Endothelial cell of umbilical vein (primary cell): ENCODE data around the gene EFNA5. TPM values are rescaled to one million over a fixed set of nuclear protein-coding genes. Genes with fewer than 3 reads are reported as not detected.
"Not testable (repeated sequence)": the region's sequence is repeated elsewhere in the genome, so short reads cannot be mapped to it uniquely, and the experiment has no call there.

ENCODE experiments used
- BruUV-seq: library from RNA; stranded (reverse); fragments of 400-500 nt; replicated peaks from 2 replicates; lab custom pipeline; 2021; lab: Mats Ljungman, UMichigan
- CTCF ChIA-PET: fragments of 300-600, 350-600 bp; sonication (Branson Sonifier 250); formaldehyde crosslinking; loops from one replicate; lab custom pipeline; 2021; ENCODE audit warnings: antibody characterized with exemption, inconsistent platforms; lab: Charles Lee
- POLR2A ChIA-PET: fragments of 300-600, 350-600 bp; sonication (Branson Sonifier 250); formaldehyde crosslinking; loops from one replicate; lab custom pipeline; 2021; ENCODE audit warnings: antibody characterized with exemption, inconsistent platforms; lab: Charles Lee
- DNase-seq: peaks from one replicate; pipeline ENCODE4 v3.0.0-alpha.2; 2011; ENCODE audit warnings: low read depth, low spot score
- FAIRE-seq: peaks from 2 replicates; lab custom pipeline; 2011; peaks lifted over from hg19 to GRCh38; lab: Jason Lieb, UNC
- H2AFZ ChIP-seq: 2 replicates; pipeline ENCODE4 v1.6.0; 2012; ENCODE audit warnings: low read depth, low read length, control low read depth, inconsistent platforms
- H3K27ac ChIP-seq: 2 replicates; pipeline ENCODE4 v1.5.1; 2011; ENCODE audit warnings: low read depth, mild to moderate bottlenecking, control low read depth, low read length, moderate library complexity; ENCODE audit not compliant: insufficient read depth
- H3K27me3 ChIP-seq, 2 experiments: 2 replicates each; pipeline versions ENCODE4 v1.6.0 to v1.6.1; 2011; ENCODE audit warnings: low read length in 2 of 2, mixed read lengths in 1 of 2; ENCODE audit not compliant: control insufficient read depth in 2 of 2, insufficient read depth in 2 of 2
- H3K36me3 ChIP-seq, 2 experiments: 2 replicates in 1 of 2; 3 replicates in 1 of 2; pipeline ENCODE4 v1.5.1; 2011; ENCODE audit warnings: low read length in 2 of 2, mild to moderate bottlenecking in 1 of 2, moderate library complexity in 1 of 2; ENCODE audit not compliant: control insufficient read depth in 2 of 2, insufficient read depth in 2 of 2; ENCODE audit errors: extremely low read depth in 1 of 2
- H3K4me1 ChIP-seq: 3 replicates; pipeline ENCODE4 v1.5.1; 2011; ENCODE audit warnings: mild to moderate bottlenecking, low read length; ENCODE audit not compliant: control insufficient read depth, insufficient read depth; ENCODE audit errors: extremely low read depth
- H3K4me2 ChIP-seq: 2 replicates; pipeline ENCODE4 v1.6.1; 2011; ENCODE audit warnings: low read length, control low read depth, mixed read lengths; ENCODE audit not compliant: insufficient read depth
- H3K4me3 ChIP-seq, 3 experiments: fragments of 200-600 bp in 1 of 3; sonication (generic), shearing (Covaris generic) in 1 of 3; replicated peaks in 1 of 3; 2 replicates each; pipeline ENCODE4 v1.5.1; 2011 to 2016; ENCODE audit warnings: control low read depth in 3 of 3, low read length in 3 of 3, mild to moderate bottlenecking in 2 of 3, inconsistent platforms in 1 of 3, low read depth in 1 of 3, moderate library complexity in 1 of 3; ENCODE audit not compliant: insufficient read depth in 1 of 3
- H3K79me2 ChIP-seq: 2 replicates; pipeline ENCODE4 v1.6.0; 2012; ENCODE audit warnings: low read length, inconsistent platforms; ENCODE audit not compliant: control insufficient read depth, insufficient read depth
- H3K9ac ChIP-seq: replicated peaks from 2 replicates; pipeline ENCODE3; 2011; ENCODE audit warnings: low read length, control low read depth; ENCODE audit not compliant: insufficient read depth; ENCODE audit errors: extremely low read depth
- H3K9me1 ChIP-seq: replicated peaks from 3 replicates; pipeline ENCODE4 v1.6.0; 2011; ENCODE audit warnings: mild to moderate bottlenecking, low read length; ENCODE audit not compliant: control insufficient read depth, insufficient read depth; ENCODE audit errors: extremely low read depth
- H3K9me3 ChIP-seq: replicated peaks from 2 replicates; pipeline ENCODE4 v1.5.1; 2012; ENCODE audit warnings: low read length, inconsistent platforms; ENCODE audit not compliant: control insufficient read depth, insufficient read depth
- H4K20me1 ChIP-seq: replicated peaks from 2 replicates; pipeline ENCODE3; 2011; ENCODE audit warnings: mild to moderate bottlenecking, low read length; ENCODE audit not compliant: control insufficient read depth, insufficient read depth; ENCODE audit errors: extremely low read depth
- CTCF ChIP-seq, 2 donors: IDR thresholded peaks; 1 replicate in 1 of 2; 2 replicates in 1 of 2; pipeline ENCODE4 v1.5.1; 2011; ENCODE audit warnings: low read length in 2 of 2, mild to moderate bottlenecking in 2 of 2, moderate library complexity in 2 of 2, control low read depth in 1 of 2, inconsistent platforms in 1 of 2, low read depth in 1 of 2; ENCODE audit not compliant: insufficient read depth in 1 of 2; ENCODE audit errors: extremely low read depth in 1 of 2
- EZH2 ChIP-seq: IDR thresholded peaks from 2 replicates; pipeline ENCODE4 v1.6.1; 2012; ENCODE audit warnings: borderline replicate concordance, low read depth, mild to moderate bottlenecking, moderate library complexity, low read length, inconsistent platforms; ENCODE audit not compliant: severe bottlenecking
- FOS ChIP-seq: IDR thresholded peaks from 2 replicates; pipeline ENCODE4 v1.6.1; 2011; ENCODE audit warnings: mild to moderate bottlenecking, low read length, moderate library complexity, borderline replicate concordance; ENCODE audit not compliant: insufficient read depth
- GATA2 ChIP-seq: IDR thresholded peaks from 2 replicates; pipeline ENCODE4 v1.7.0; 2011; ENCODE audit warnings: low read depth, mild to moderate bottlenecking, moderate library complexity, mixed read lengths, low read length; ENCODE audit not compliant: insufficient read length, insufficient read depth
- JUN ChIP-seq: IDR thresholded peaks from 2 replicates; pipeline ENCODE4 v1.6.1; 2011; ENCODE audit warnings: borderline replicate concordance, low read depth; ENCODE audit not compliant: insufficient read length, insufficient read depth
- MYC ChIP-seq: IDR thresholded peaks from one replicate; pipeline ENCODE4 v1.6.1; 2011; ENCODE audit warnings: mild to moderate bottlenecking, low read depth, low read length
- POLR2A ChIP-seq: IDR thresholded peaks from 2 replicates; pipeline ENCODE4 v1.6.1; 2012; ENCODE audit warnings: low read depth, mild to moderate bottlenecking, control low read depth, low read length
- POLR2AphosphoS5 ChIP-seq: IDR thresholded peaks from 2 replicates; pipeline ENCODE4 v1.6.1; 2012; ENCODE audit warnings: low read depth, mild to moderate bottlenecking, control low read depth, low read length, moderate library complexity; ENCODE audit not compliant: insufficient read depth
- dilution Hi-C: fragments of 300-500 bp; cut with MboI; formaldehyde crosslinking; loops from one replicate; pipeline ENCODE4 v1.15.0; 2019; ENCODE audit warnings: low sequenced_read_pairs; ENCODE audit not compliant: extremely low pct_ligation_motif_present
- intact Hi-C: fragments of 100-400 bp; cut with micrococcal nuclease; formaldehyde crosslinking; loops from one replicate; pipeline ENCODE4 v1.10.0; 2022
- polyA plus RNA-seq, 4 experiments: library from polyadenylated mRNA; depleted of rRNA in 3 of 4; stranded (reverse) in 3 of 4; unstranded in 1 of 4; fragments of >200 nt; gene quantifications; 2 replicates each; pipeline versions ENCODE4 v1.2.1 to v1.2.3, GENCODE V29; 2011 to 2012; ENCODE audit warnings: missing spikeins in 1 of 4
- total RNA-seq: library from RNA; stranded (reverse); gene quantifications from 2 replicates; pipeline ENCODE4 v1.2.3, GENCODE V29; 2021
- TF ChIP-seq, protein P1 (sequence below): IDR thresholded peaks from 2 replicates; pipeline ENCODE4 v1.6.1; 2011; ENCODE audit not compliant: insufficient read depth, insufficient read length

EFNA5 gene
- total and polyA plus RNA-seq, 2 donors (not counting 3 experiments of a cell fraction or from before 2014, with no cell fraction given), result 13.6 to 22.1 TPM

- ChIA-PET CTCF (interaction anchor here (1.2 to 1.8 kb wide), 2 partner anchors 9 to 76 kb away, joined by 3 to 5 read pairs; no protein-coding TSS in a partner anchor), POLR2A (no interaction called here)
- H3K9me3 ChIP-seq, result no peaks in the 10 kb centered on the region
- H3K4me2 ChIP-seq, result no peak overlapping the region
- TF ChIP-seq GATA2 (no peak), JUN (no peak), CTCF (IDR thresholded peaks at IDR 0.05; ENCODE audit: extremely low read depth in 1 of 2, insufficient read depth in 1 of 2, low read depth in 1 of 2, low read length in 2 of 2) (no peak), POLR2A (no peak), EZH2 (no peak), MYC (no peak), FOS (no peak), POLR2AphosphoS5 (no peak)
- TF ChIP-seq, protein P1, sequence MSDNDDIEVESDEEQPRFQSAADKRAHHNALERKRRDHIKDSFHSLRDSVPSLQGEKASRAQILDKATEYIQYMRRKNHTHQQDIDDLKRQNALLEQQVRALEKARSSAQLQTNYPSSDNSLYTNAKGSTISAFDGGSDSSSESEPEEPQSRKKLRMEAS, result no peak
- no peak overlapping the region for H3K27ac ChIP-seq
- H3K4me1 ChIP-seq, result peaks cover 14% of the 10 kb centered on the region
- H2AFZ ChIP-seq, result no peak overlapping the region
- peaks cover 40% of the 10 kb centered on the region for H3K79me2 ChIP-seq
- BruUV-seq, result no TSS peak
- intact Hi-C loops (no loop called here), dilution Hi-C loops (no loop called here)
- no peak for DNase-seq
- no peak for FAIRE-seq
- H3K9me1 ChIP-seq, result no peaks in the 10 kb centered on the region
- peaks cover 0 to 3% of the 10 kb centered on the region in 2 experiments for H3K36me3 ChIP-seq
- no peaks in the 10 kb centered on the region for H4K20me1 ChIP-seq
- H3K9ac ChIP-seq, result no peak overlapping the region
- H3K27me3 ChIP-seq, result no peaks in the 10 kb centered on the region
- no peak overlapping the region for H3K4me3 ChIP-seq
Observed at GRCh38 chr5:107496466-107496865, 174.3 kb downstream of the EFNA5 start.

- H3K27ac ChIP-seq, H3K9me1 ChIP-seq, H4K20me1 ChIP-seq, H3K36me3 ChIP-seq, FAIRE-seq, POLR2A ChIA-PET, H3K4me3 ChIP-seq, H3K4me2 ChIP-seq, DNase-seq, H3K9me3 ChIP-seq, intact Hi-C loops, H2AFZ ChIP-seq, dilution Hi-C loops, H3K27me3 ChIP-seq, H3K4me1 ChIP-seq, BruUV-seq, H3K9ac ChIP-seq: not testable (repeated sequence)
- H3K79me2 ChIP-seq, result peaks cover 21% of the 10 kb centered on the region
- CTCF ChIA-PET, result interaction anchor here (1.5 kb wide), 1 partner anchor 19 kb away, joined by 4 read pairs; no protein-coding TSS in a partner anchor
Observed at GRCh38 chr5:107494129-107494528, 176.6 kb downstream of the EFNA5 start.
